Cardiac septum (tissue), 1 donor: ENCODE data around the gene MYL10. TPM values are rescaled to one million over a fixed set of nuclear protein-coding genes. Genes with fewer than 3 reads are reported as not detected.
A peak's percentile ranks its signal among the peaks of the same experiment; 100 is the strongest.

Experiments used
- DNase-seq: peaks from one replicate; pipeline ENCODE4 v3.0.0-alpha.2; 2020; ENCODE audit warnings: low spot score
- intact Hi-C: fragments of 100-400 bp; cut with DNase I; formaldehyde crosslinking; loops from one replicate; pipeline ENCODE4 v1.14.0; 2022
- total RNA-seq: library from RNA; stranded (reverse); fragmentation: NEBNext Ultra II Directional; extraction: Animal tissue kit (Norgen Biotek cat#: 25700); gene quantifications from one replicate; pipeline ENCODE4 v1.2.1, GENCODE V29; 2021
- donor health status: DM: no; HTN: no; CAD: no.

MYL10 gene
- total RNA-seq, 1 donor from 2014 or later: not detected

DNA sequence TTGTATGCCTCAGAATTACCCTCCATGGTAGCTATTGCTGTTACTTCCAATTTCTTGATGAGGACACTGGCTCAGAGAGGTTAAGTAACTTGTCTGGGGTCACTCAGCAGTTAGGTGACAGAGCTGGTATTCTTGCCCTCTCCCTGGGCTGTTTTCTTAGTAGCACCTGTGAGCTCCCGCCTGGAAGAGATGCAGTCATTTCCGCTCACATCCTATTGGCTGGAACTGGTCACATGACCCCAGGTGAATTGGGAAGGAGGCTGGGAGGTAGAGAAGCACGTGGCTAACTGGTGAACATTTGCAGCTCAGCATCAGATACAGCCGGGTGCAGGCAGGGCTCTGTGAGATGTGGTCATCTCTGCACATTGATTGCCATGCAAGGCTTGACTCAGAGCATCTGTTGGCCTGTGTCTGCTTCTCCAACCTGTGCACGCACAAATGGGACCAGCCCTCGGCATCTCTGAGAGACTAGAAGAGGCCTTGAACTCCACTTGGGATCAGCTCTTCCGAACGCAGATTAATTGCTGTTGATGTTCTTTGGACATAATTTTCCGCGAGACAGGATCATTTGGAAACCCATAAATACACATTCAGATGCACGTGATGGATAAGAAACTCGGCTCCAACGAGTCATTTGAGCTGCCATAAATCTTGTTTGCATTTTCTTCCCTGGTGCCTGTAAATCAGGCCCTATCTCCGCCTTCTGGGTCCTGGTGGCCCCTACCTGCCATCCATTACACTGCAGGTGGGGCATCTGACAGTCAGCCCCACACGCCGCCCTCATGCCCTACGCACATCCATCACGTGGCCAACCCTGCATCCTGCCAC is 42.8 kb downstream of the MYL10 start:
- peak; percentile 69 for DNase-seq
- intact Hi-C loops: no loop called here

GRCh38 chr7:101582971-101583370 is 46.1 kb downstream of the MYL10 start:
- intact Hi-C loops: no loop called here
- peak; percentile 46 for DNase-seq

- peak; percentile 22 for DNase-seq
- intact Hi-C loops: no loop called here
These were observed 47.2 kb downstream of the MYL10 start for GRCh38 chr7:101581891-101582290.

DNA sequence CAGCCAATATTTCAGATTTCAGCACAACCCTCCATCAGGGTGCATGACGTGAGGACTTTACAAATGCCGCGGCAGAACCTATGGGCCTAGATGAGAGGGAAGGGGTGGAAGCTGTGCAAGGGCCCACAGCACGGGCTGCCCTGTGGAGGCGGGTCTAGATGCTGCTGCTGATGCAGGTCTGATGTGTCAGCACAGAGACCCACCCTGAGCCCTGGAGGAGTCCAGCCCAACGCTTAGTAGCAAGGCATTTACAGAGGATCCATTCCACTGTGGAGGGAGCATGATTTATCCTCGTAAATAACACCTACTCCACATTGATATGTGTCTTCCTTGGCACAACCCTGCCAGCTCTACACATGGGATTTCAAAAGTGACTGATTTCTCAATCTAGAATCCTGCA is 48.5 kb downstream of the MYL10 start:
- no peak for DNase-seq
- intact Hi-C loops: no loop called here

DNA sequence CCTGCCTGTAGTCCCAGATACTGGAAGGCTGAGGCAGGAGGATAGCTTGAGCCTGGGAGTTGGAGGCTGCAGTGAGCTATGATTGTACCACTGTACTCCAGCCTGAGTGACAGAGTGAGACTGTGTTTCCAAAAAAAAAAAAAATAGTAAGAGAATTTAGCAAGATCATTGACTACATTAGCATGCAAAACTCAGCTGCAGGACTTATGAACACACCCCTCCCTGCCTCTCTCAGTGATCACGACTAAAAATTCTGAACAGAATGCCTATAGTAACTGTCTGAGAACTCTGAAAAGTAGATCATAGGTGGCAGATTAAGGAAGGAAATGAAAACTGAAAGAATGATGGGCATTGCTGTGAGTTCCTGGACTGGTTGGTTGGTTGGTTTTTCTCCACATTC is 50.5 kb downstream of the MYL10 start:
- no peak for DNase-seq
- intact Hi-C loops: no loop called here

- intact Hi-C loops: no loop called here
- no peak for DNase-seq
These were observed 52.1 kb downstream of the MYL10 start for GRCh38 chr7:101576998-101577397.

DNA sequence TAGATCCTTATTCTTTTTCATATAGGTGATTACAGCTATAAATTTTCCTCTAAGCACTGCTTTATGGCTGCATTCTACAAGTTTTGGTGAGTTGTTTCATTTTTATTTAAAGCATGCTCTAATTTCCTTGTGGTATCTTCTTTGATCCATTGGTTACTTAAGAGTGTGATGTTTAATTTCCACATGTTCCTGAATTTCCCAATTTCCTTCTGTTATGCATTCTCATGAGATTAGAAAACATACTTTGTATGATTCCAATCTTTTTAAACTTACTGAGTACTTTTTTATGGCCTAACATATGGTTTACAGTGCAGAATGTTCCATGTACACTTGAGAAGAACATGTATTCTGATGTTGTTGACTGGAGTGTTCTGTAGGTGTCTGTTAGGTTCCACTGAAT is 53.4 kb downstream of the MYL10 start:
- intact Hi-C loops: no loop called here
- DNase-seq: no peak

DNA sequence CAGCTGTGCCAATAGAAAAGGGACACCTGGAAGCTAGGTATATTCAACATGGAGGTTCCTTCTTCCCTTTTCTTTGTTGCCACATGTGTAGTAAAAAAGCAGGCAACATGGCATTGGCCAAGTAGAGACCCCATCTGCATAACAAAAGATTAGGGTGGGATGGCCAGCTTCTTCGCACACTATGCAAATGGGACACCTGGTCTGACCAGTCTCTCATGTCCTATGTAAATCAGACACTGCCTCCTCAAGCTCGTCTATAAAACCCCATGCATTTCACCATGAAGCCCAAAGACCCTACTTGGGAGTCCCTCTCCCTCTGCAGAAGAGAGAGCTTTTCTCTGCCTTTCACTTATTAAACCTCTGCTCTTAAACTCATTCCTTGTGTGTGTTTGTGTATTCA is 53.9 kb downstream of the MYL10 start:
- intact Hi-C loops: no loop called here
- DNase-seq: no peak

DNA sequence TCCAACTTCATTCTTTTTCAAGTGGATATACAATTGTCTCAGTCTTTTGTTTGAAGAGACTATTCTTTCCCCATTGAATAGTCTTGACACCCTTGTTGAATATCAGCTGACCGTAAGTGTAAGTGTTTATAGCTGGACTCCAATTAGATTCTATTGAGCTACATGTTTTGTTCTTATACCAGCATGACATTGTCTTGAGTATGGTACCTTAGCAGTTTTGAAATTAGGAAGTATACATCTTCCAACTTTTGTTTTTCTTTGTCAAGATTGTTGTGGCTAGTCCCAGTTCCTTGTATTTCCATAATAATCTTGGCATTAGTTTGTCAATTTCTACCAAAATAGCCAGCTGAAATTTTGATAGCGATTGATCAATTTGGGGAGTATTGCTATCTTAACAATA is 56.9 kb downstream of the MYL10 start:
- intact Hi-C loops: no loop called here
- DNase-seq: no peak

DNA sequence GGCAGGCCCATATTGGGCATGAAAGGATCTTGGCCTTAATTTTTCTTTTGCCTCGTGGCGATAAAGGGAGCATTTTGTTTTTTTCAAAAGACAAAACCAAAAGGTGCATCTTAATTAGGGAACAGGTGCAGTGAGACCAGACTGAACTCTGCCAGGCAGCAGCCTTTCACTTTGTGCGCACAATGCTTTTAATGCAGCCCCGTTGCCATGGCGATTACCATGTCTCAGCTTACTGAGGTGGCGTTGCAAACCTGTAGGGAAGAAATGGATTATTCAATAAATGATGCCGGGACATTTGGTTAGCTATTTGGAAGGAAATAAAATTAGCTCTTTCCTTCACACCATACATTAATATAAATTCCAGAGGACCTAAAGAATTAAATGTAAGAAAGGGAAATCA is 61.9 kb downstream of the MYL10 start:
- DNase-seq: peak; percentile 29
- intact Hi-C loops: no loop called here

DNA sequence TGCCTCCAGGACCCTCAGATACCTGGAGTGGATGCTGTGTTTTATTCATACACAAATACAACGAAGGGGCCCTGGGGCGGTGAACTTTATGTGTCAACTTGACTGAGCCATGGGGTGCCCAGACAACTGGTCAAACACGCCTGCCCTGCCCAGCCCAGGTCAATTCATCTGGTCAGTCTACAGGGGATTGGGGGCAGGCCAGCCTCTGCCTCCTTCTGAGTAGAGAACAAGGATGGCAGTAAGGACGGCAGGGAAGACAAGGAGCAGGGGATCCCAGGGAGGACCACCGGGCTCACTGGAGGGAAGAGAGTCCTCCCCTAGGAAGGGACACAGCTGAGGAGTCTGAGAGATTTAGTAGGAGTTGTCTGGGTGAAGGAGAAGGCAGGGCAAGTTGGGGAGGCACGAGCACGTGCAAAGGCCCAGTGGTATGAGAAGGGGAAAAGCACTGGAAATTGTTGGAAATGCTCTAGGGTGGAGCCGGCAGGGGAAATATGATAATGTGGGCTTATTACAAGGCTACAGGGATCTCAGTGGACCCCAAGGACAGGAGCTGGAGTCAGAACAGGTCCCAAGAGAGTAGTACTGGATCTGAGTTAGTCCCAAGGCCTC is 63.4 kb downstream of the MYL10 start:
- peak; percentile 47 for DNase-seq
- intact Hi-C loops: no loop called here

DNA sequence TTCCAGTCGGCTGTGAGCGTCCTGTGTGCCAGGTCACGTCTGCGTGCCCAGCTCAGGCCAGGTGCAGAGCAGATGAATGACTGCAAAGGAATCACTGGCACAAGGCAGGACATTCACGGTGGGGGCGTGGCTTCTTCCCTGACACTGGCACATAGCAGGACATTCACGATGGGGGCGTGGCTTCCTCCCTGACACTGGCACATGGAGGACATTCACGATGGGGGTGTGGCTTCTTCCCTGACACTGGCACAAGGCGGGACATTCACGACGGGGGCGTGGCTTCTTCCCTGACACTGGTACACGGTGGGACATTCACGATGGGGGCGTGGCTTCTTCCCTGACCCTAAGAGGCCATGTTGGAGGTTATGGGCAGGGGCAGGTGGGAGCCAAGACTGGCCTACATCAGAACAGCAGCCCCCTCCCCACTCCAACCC is 64.3 kb downstream of the MYL10 start:
- peak; percentile 14 for DNase-seq

GRCh38 chr7:101563943-101564777 is 64.9 kb downstream of the MYL10 start:
- intact Hi-C loops: no loop called here
- DNase-seq: peak; percentile 64

More for the DNA sequence above, 64.3 kb downstream of the MYL10 start:
- intact Hi-C loops: no loop called here

Other genes with a start within 250 kb of the MYL10 start
- 171 TPM for gene CUX1, start 188.3 kb upstream of the MYL10 start, total RNA-seq